CD4-positive, alpha-beta T cell treated with Interleukin-15 for 1 hour (primary cell): ENCODE results near the gene PTPN13.

Experiments
- DNase-seq: peaks from one replicate; pipeline ENCODE4 v3.0.0-alpha.2; 2020

The PTPN13 gene

GRCh38 chr4:86831262-86832130 lies 237.4 kb downstream of the PTPN13 start:
- no peak for DNase-seq

GRCh38 chr4:86833615-86834014 lies 239.5 kb downstream of the PTPN13 start:
- no peak for DNase-seq

- no peak for DNase-seq
These were observed 240.8 kb downstream of the PTPN13 start for GRCh38 chr4:86834901-86835300.

GRCh38 chr4:86835677-86836076 lies 241.6 kb downstream of the PTPN13 start:
- DNase-seq: no peak

- no peak for DNase-seq
These were observed 243.8 kb downstream of the PTPN13 start for GRCh38 chr4:86837691-86838503.

- DNase-seq: no peak
These were observed 246.7 kb downstream of the PTPN13 start for GRCh38 chr4:86840858-86841257.

- no peak for DNase-seq
These were observed 247.2 kb downstream of the PTPN13 start for GRCh38 chr4:86841309-86841708.

GRCh38 chr4:86845593-86845992 lies 251.5 kb downstream of the PTPN13 start:
- DNase-seq: no peak

GRCh38 chr4:86846921-86847320 lies 252.8 kb downstream of the PTPN13 start:
- DNase-seq: no peak

- no peak for DNase-seq
These were observed 253.5 kb downstream of the PTPN13 start for GRCh38 chr4:86847571-86847970.

GRCh38 chr4:86848136-86848535 lies 254.0 kb downstream of the PTPN13 start:
- DNase-seq: no peak

- no peak for DNase-seq
These were observed 254.9 kb downstream of the PTPN13 start, which contains the start of gene SLC10A6 for GRCh38 chr4:86848732-86849619. TSS of gene SLC10A6 (minus strand) at chr4:86849384. CDS start at chr4:86849115, 269 bp downstream.

GRCh38 chr4:86853209-86853608 lies 259.1 kb downstream of the PTPN13 start:
- DNase-seq: no peak

GRCh38 chr4:86855572-86855971 lies 261.5 kb downstream of the PTPN13 start:
- DNase-seq: no peak

GRCh38 chr4:86856896-86857295 lies 262.8 kb downstream of the PTPN13 start:
- no peak for DNase-seq

- no peak for DNase-seq
These were observed 263.4 kb downstream of the PTPN13 start for GRCh38 chr4:86857341-86858052.
